NCI-H2196 treated with DMSO at 0.1 percent for 48 hours (cell line): ENCODE results near the gene TFF1.
A peak's percentile ranks its signal among the peaks of the same experiment; 100 is the strongest.

Experiments
- DNase-seq: peaks from one replicate; lab custom pipeline; 2025; ENCODE audit not compliant: unreplicated experiment; lab: John Stamatoyannopoulos, UW

The TFF1 gene

GRCh38 chr21:42319851-42320572 lies 46.3 kb downstream of the TFF1 start:
- no peak for DNase-seq

GRCh38 chr21:42319376-42319775 lies 47.0 kb downstream of the TFF1 start:
- no peak for DNase-seq

- DNase-seq = no peak
Observed at GRCh38 chr21:42317826-42318746, 48.2 kb downstream of the TFF1 start.

DNA sequence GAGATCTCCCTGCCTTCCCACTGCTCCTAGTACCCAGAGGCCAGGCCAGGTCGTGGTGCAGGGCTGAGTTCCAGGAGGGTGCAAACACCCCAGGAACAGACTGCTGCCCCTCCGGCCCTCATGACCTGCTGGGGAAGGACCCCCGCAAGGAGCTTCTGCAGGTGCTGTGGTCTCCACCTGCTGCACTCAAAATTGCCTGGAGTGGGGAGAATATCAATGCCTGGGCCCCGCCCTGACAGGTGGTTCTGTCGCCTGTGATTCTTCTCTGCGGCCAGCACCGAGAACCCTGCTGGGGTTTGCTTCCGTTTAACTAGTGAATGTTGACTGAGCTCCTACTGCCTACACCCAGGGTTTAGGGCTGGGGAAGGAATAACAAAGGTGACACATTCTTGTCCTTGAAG lies 49.0 kb downstream of the TFF1 start:
- no peak for DNase-seq

DNA sequence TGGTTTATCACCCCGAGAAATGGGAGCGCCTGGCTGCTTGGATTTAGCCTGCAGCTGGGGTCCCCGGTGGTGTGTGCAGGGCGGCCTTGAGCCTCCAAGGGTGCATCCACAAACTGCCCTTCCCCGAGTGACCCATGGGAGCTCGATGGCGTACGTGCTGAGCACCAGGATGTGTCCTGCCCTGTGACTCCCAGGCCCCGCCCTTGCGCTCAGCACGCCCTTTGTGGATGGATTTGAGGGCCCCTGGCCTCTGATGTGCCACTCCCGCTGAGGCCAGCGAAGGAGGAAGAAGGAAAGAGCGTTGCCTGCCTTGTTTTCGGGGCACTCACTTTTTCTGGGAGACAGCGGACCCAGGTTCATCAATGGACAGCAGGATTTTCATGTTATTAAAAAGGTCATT lies 49.4 kb downstream of the TFF1 start:
- DNase-seq = no peak

DNA sequence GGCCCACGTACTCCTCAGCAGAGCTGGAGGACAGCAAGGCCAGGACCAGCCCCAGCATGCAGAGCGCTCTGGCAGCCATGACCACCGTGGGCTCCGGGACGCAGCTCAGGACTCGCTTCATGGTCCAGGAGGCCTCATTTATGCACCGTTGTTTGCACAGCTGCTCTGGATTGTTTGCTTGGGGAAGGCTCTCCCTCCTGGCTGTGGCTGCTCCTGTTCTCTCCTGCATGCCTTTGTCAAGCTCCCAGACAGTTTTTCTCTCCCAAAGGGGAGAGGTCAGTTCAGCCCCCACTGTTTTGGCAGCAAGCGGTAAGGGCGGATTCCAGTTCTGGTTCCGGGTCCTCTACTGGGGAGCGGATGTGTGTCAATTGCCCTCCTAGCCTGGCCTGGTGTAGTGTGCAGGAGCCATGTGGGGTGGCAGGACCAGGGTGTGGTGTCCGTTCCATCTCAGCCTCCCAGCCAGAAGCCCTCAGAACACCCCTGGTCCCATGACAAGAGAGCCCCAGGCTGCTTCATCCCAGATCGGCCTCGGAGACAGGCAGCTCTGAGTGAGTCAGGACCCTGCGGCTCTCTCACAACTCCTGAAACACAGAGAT lies 50.9 kb downstream of the TFF1 start, which contains the start of gene TFF3:
Gene TFF3 (minus strand): TSS at position 114 of the 596 bp plus-strand sequence. CDS start 35 bp downstream, at position 79.
- peak; percentile 94 for DNase-seq

DNA sequence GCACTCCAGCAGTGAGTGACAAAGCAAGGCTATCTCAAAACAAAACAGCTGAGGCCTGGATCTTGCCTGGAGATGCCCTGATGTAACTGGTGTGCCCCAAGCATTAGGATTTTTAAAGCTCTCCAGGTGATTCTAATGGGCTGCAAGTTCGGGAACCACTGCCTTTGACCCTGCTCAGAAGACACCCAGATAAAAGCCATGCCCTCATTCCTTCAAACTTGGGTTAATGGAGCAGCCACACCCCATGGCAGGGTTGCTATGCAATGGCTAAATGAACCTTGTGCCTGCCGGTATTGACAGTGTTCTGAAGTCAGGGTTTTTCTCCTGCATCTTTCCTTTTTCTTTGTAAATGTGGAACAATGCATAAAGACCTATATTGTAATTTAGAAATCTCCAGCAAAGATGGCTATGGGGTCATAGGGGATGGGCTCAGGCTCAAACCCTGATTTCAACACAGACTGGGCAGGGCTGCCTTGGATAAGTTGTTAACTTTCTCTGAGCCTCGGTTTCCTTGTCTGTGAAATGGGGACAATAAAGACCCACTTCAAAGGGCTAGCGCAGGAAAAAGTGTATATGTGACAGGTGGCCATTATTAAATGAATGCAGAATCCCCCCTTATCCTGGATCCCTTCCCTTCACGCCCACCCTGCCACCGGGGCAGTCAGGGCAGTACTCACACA lies 51.6 kb downstream of the TFF1 start:
- no peak for DNase-seq

GRCh38 chr21:42313501-42313969 lies 52.8 kb downstream of the TFF1 start:
- DNase-seq = no peak

DNA sequence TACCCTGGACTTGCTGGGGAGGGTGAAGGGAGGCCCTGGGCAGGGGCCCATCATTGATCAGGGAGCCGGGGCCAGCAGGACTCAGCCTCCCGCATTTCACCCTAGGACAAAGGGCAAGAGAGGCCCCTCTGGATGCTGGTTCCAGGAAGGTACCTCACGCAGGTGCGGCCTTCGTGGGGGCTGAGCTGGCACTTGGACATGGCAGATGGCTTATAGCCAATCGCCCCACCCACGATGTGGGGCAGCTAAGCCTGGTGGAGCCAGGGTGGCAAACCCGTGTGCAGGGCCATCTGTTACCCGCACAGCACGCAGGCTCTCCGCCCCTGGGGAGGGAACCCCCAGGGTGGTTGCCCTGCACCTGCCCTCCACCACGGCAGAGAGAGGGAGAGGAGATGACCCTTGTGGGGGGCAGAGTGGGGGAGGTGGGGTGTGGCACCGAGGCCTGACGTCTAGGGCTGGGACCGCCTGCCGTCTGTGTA lies 53.7 kb downstream of the TFF1 start:
- DNase-seq = no peak
